HL-60/S4 treated with phorbol 12-myristate 13-acetate at 8.2 ng/mL for 4 days and 3 days (cell line): Measurements from ENCODE around the gene TBC1D22A.
"Not testable (repeated sequence)": the region's sequence is repeated elsewhere in the genome, so short reads cannot be mapped to it uniquely, and the experiment has no call there.

Experiments used
- in situ Hi-C: fragments of 300-500 bp; cut with MboI; formaldehyde crosslinking; loops from 2 replicates; pipeline ENCODE4 v1.15.0; 2022; ENCODE audit warnings: low sequenced_read_pairs

Gene TBC1D22A

GRCh38 chr22:47111626-47112581, 349.5 kb downstream of the TBC1D22A start:
- in situ Hi-C loops = no loop called here

GRCh38 chr22:47112582-47112965, 350.1 kb downstream of the TBC1D22A start:
- in situ Hi-C loops = no loop called here

- in situ Hi-C loops = no loop called here
Measured at GRCh38 chr22:47112994-47113852, 350.8 kb downstream of the TBC1D22A start.

GRCh38 chr22:47113853-47114415, 351.5 kb downstream of the TBC1D22A start:
- in situ Hi-C loops = no loop called here

GRCh38 chr22:47114813-47115517, 352.5 kb downstream of the TBC1D22A start:
- in situ Hi-C loops = no loop called here

GRCh38 chr22:47115518-47115890, 353.1 kb downstream of the TBC1D22A start:
- in situ Hi-C loops = no loop called here

- in situ Hi-C loops = no loop called here
Measured at GRCh38 chr22:47115921-47116320, 353.5 kb downstream of the TBC1D22A start.

GRCh38 chr22:47116426-47117341, 354.2 kb downstream of the TBC1D22A start:
- in situ Hi-C loops = no loop called here

- in situ Hi-C loops = not testable (repeated sequence)
Measured at GRCh38 chr22:47117442-47117841, 355.0 kb downstream of the TBC1D22A start.

- in situ Hi-C loops = no loop called here
Measured at GRCh38 chr22:47119181-47119580, 356.7 kb downstream of the TBC1D22A start.

- in situ Hi-C loops = no loop called here
Measured at GRCh38 chr22:47120399-47120798, 357.9 kb downstream of the TBC1D22A start.

- in situ Hi-C loops = no loop called here
Measured at GRCh38 chr22:47121791-47122190, 359.3 kb downstream of the TBC1D22A start.

- in situ Hi-C loops = no loop called here
Measured at GRCh38 chr22:47122441-47123000, 360.1 kb downstream of the TBC1D22A start.

- in situ Hi-C loops = no loop called here
Measured at GRCh38 chr22:47123006-47123826, 360.8 kb downstream of the TBC1D22A start.

- in situ Hi-C loops = no loop called here
Measured at GRCh38 chr22:47123827-47124442, 361.5 kb downstream of the TBC1D22A start.

GRCh38 chr22:47124451-47124881, 362.0 kb downstream of the TBC1D22A start:
- in situ Hi-C loops = no loop called here

GRCh38 chr22:47124961-47125360, 362.5 kb downstream of the TBC1D22A start:
- in situ Hi-C loops = no loop called here

GRCh38 chr22:47125603-47126002, 363.2 kb downstream of the TBC1D22A start:
- in situ Hi-C loops = no loop called here
